Vagina (tissue), 2 donors: ENCODE results near the gene PNMA8B. TPM values are rescaled to one million over a fixed set of nuclear protein-coding genes. Genes with fewer than 3 reads are reported as not detected.

Source experiments
- DNase-seq, 2 donors: peaks; one replicate each; pipeline ENCODE4 v3.0.0-alpha.2; 2017; ENCODE audit errors: extremely low spot score in 2 of 2
- H3K27ac ChIP-seq: fragments of 200-600 bp; sonication (generic); one replicate; pipeline ENCODE4 v1.5.1; 2019
- H3K27me3 ChIP-seq: fragments of 200-600 bp; sonication (generic); one replicate; pipeline ENCODE4 v1.5.1; 2019
- H3K36me3 ChIP-seq, 2 donors: fragments of 200-600 bp; sonication (generic); one replicate each; pipeline ENCODE4 v1.5.1; 2017 to 2019
- H3K4me1 ChIP-seq: fragments of 200-600 bp; sonication (generic); one replicate; pipeline ENCODE4 v1.5.1; 2019
- H3K4me3 ChIP-seq, 2 donors: fragments of 200-600 bp; sonication (generic); 1 replicate in 1 of 2; 2 replicates in 1 of 2; pipeline ENCODE4 v1.5.1; 2016 to 2019
- H3K9me3 ChIP-seq: fragments of 200-600 bp; sonication (generic); one replicate; pipeline ENCODE4 v1.5.1; 2019
- POLR2A ChIP-seq, 2 donors: fragments of 450-650 bp; IDR thresholded peaks; one replicate each; pipeline ENCODE4 v1.6.1; 2017; ENCODE audit warnings: antibody characterized with exemption in 2 of 2, mild to moderate bottlenecking in 2 of 2, moderate library complexity in 2 of 2
- POLR2AphosphoS5 ChIP-seq, 2 donors: sonication (generic); formaldehyde crosslinking; IDR thresholded peaks; one replicate each; pipeline ENCODE4 v1.9.0; 2017; ENCODE audit warnings: antibody characterized with exemption in 2 of 2, mild to moderate bottlenecking in 2 of 2, low read depth in 1 of 2; ENCODE audit not compliant: insufficient read depth in 1 of 2
- intact Hi-C: fragments of 100-400 bp; cut with DNase I; formaldehyde crosslinking; loops from one replicate; pipeline ENCODE4 v1.15.1; 2023
- total RNA-seq: library from RNA; depleted of rRNA; stranded (reverse); fragments of >200 nt; gene quantifications from one replicate; pipeline ENCODE4 v1.2.3, GENCODE V29; 2016
- TF ChIP-seq, protein P1 (sequence below), 3 experiments: fragments of 450-650 bp in 2 of 3; fragments of 200-600 bp in 1 of 3; sonication (generic) in 1 of 3; IDR thresholded peaks; one replicate each; pipeline ENCODE4 v1.5.1; 2017 to 2019; ENCODE audit warnings: antibody characterized with exemption in 3 of 3, mild to moderate bottlenecking in 2 of 3, moderate library complexity in 2 of 3

PNMA8B gene
- total RNA-seq, 1 donor from 2014 or later: 2.7 TPM

DNA sequence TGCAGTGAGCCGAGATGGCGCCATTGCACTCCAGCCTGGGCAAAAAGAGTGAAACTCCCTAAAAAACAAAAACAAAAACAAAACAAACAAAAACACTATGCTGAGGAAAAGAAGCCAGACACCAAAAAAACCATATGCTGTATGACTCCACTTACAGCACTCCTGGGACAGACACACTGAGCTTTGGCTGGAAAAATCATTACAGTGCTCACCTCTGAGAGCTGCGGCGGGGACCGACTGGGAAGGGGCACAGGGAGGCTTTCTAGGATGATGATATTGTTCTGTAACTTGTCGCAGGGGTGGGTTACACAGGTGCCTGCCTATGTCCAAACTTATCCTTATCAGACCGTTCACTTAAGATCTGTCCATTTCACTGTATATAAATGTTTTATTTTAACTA, 32.2 kb downstream of the PNMA8B start:
- H3K4me3 ChIP-seq: no peak overlapping the region
- H3K27ac ChIP-seq: no peak overlapping the region
- DNase-seq: no peak
- intact Hi-C loops: no loop called here
- H3K9me3 ChIP-seq: no peaks in the 10 kb centered on the region
- TF ChIP-seq POLR2AphosphoS5 (IDR thresholded peaks at IDR 0.05; ENCODE audit: insufficient read depth in 1 of 2, low read depth in 1 of 2): no peak
- TF ChIP-seq, protein P1, sequence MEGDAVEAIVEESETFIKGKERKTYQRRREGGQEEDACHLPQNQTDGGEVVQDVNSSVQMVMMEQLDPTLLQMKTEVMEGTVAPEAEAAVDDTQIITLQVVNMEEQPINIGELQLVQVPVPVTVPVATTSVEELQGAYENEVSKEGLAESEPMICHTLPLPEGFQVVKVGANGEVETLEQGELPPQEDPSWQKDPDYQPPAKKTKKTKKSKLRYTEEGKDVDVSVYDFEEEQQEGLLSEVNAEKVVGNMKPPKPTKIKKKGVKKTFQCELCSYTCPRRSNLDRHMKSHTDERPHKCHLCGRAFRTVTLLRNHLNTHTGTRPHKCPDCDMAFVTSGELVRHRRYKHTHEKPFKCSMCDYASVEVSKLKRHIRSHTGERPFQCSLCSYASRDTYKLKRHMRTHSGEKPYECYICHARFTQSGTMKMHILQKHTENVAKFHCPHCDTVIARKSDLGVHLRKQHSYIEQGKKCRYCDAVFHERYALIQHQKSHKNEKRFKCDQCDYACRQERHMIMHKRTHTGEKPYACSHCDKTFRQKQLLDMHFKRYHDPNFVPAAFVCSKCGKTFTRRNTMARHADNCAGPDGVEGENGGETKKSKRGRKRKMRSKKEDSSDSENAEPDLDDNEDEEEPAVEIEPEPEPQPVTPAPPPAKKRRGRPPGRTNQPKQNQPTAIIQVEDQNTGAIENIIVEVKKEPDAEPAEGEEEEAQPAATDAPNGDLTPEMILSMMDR (IDR thresholded peaks at IDR 0.05): no peak
- no peak for TF ChIP-seq POLR2A (IDR thresholded peaks at IDR 0.05)
- no peaks in the 10 kb centered on the region for H3K36me3 ChIP-seq
- H3K27me3 ChIP-seq: no peaks in the 10 kb centered on the region
- no peaks in the 10 kb centered on the region for H3K4me1 ChIP-seq

DNA sequence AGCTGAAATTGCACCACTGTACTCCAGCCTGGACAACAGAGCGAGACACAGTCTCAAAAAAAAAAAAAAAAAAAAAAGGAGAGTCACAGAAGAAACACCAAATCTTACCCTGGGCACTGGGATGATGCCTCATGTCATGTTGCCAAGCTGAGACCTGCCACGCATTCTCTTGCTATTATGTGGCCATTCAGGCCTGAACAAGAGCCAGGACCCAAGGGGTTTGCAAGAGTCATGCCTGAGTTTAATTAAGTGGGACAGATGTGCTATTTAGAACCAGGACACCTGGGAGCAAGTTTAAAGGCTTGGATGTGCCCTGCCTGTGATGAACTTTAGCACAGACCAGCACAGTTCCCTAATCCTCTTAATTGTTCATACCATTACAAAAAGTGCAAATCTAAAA, 34.1 kb downstream of the PNMA8B start:
- no peak for DNase-seq
- H3K36me3 ChIP-seq: no peaks in the 10 kb centered on the region
- intact Hi-C loops: no loop called here
- H3K4me1 ChIP-seq: no peaks in the 10 kb centered on the region
- TF ChIP-seq, protein P1 (IDR thresholded peaks at IDR 0.05): no peak
- no peak for TF ChIP-seq POLR2A (IDR thresholded peaks at IDR 0.05)
- H3K9me3 ChIP-seq: no peaks in the 10 kb centered on the region
- no peaks in the 10 kb centered on the region for H3K27me3 ChIP-seq
- H3K27ac ChIP-seq: no peak overlapping the region
- H3K4me3 ChIP-seq: no peak overlapping the region

DNA sequence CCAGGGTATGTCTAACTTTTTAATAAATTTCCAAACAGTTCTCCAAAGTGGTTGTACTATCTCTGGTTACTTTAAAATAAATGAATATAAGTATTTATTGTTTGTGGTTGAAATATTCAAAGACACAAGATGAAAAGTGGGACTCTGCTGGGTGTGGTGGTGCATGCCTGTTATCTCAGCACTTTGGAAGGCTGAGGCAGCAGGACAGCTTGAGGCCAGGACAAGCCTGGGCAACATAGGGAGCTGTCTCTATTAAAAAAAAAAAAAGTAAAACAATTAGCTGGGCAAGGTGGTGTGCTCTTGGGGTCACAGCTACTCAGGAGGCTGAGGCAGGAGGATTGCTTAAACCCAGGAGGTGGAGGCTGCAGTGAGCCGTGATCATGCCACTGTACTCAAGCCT, 34.7 kb downstream of the PNMA8B start:
- TF ChIP-seq POLR2AphosphoS5 (IDR thresholded peaks at IDR 0.05; ENCODE audit: insufficient read depth in 1 of 2, low read depth in 1 of 2) (no peak), POLR2A (IDR thresholded peaks at IDR 0.05) (no peak)
- TF ChIP-seq, protein P1 (IDR thresholded peaks at IDR 0.05): no peak
- Histone ChIP-seq H3K27me3 (no peaks in the 10 kb centered on the region), H3K9me3 (no peaks in the 10 kb centered on the region), H3K27ac (no peak overlapping the region), H3K36me3 (no peaks in the 10 kb centered on the region), H3K4me3 (no peak overlapping the region), H3K4me1 (no peaks in the 10 kb centered on the region)
- intact Hi-C loops: no loop called here
- DNase-seq: no peak

DNA sequence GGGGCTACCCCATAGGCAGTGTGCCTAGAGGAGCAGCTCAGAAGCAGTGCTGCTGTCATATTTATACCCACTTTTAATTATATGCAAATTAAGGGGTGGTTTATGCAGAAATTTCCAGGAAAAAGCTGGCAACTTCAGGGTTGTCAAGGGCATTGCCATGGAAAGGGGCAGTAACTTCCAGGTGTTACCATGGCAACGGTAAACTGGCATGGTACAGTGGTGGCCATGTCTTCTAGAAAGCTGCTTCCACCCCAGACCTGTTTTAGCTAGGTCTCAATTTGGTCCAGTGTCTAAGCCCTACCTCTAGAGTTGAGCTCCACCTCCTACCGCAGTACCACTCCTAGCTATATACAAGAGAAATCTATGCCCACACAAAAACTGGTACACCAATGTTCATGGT, 35.6 kb downstream of the PNMA8B start:
- H3K27ac ChIP-seq: no peak overlapping the region
- H3K4me3 ChIP-seq: no peak overlapping the region
- H3K4me1 ChIP-seq: no peaks in the 10 kb centered on the region
- intact Hi-C loops: no loop called here
- H3K36me3 ChIP-seq: no peaks in the 10 kb centered on the region
- H3K9me3 ChIP-seq: no peaks in the 10 kb centered on the region
- H3K27me3 ChIP-seq: no peaks in the 10 kb centered on the region
- DNase-seq: no peak
- TF ChIP-seq, protein P1 (IDR thresholded peaks at IDR 0.05): no peak
- TF ChIP-seq POLR2A (IDR thresholded peaks at IDR 0.05) (no peak), POLR2AphosphoS5 (IDR thresholded peaks at IDR 0.05; ENCODE audit: insufficient read depth in 1 of 2, low read depth in 1 of 2) (no peak)

DNA sequence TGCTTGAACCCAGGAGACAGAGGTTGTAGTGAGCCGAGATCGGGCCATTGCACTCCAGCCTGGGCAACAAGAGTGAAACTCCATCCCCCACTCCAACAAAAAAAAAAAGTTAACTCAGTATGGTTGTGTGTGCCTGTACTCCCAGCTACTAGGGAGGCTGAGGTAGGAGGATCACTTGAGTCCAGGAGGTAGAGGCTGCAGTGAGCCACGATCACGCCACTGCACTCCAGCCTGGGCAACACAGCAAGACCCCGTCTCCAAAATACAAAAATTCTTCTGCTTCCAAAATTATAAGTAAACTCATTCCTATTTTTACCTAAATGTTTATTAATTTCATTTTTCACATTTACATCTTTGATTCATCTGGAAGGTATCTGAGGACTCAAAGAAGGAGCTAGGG, 38.7 kb downstream of the PNMA8B start:
- Histone ChIP-seq H3K27me3 (no peaks in the 10 kb centered on the region), H3K36me3 (no peaks in the 10 kb centered on the region), H3K4me1 (no peaks in the 10 kb centered on the region), H3K27ac (no peak overlapping the region), H3K4me3 (no peak overlapping the region), H3K9me3 (no peaks in the 10 kb centered on the region)
- intact Hi-C loops: no loop called here
- TF ChIP-seq, protein P1 (IDR thresholded peaks at IDR 0.05): no peak
- TF ChIP-seq POLR2AphosphoS5 (IDR thresholded peaks at IDR 0.05; ENCODE audit: insufficient read depth in 1 of 2, low read depth in 1 of 2) (no peak), POLR2A (IDR thresholded peaks at IDR 0.05) (no peak)
- DNase-seq: no peak
